Measurements from ENCODE around the gene SAMD4A.

SAMD4A gene

GRCh38 chr14:54565785-54566409, 1.0 kb upstream of the SAMD4A start:
- DNase-seq (ENCODE audit: low read depth) = no peak

- DNase-seq (ENCODE audit: low read depth) = no peak
These were observed 303 bp downstream of the SAMD4A start for GRCh38 chr14:54567224-54567638.

- no peak for DNase-seq (ENCODE audit: low read depth)
These were observed 972 bp downstream of the SAMD4A start for GRCh38 chr14:54567639-54568561.

GRCh38 chr14:54568821-54569595, 2.1 kb downstream of the SAMD4A start:
- no peak for DNase-seq (ENCODE audit: low read depth)

GRCh38 chr14:54570047-54570446, 3.1 kb downstream of the SAMD4A start:
- DNase-seq (ENCODE audit: low read depth) = no peak

GRCh38 chr14:54570631-54571415, 3.9 kb downstream of the SAMD4A start:
- no peak for DNase-seq (ENCODE audit: low read depth)

- DNase-seq (ENCODE audit: low read depth) = no peak
These were observed 5.4 kb downstream of the SAMD4A start for GRCh38 chr14:54572316-54572715.

- no peak for DNase-seq (ENCODE audit: low read depth)
These were observed 7.6 kb downstream of the SAMD4A start for GRCh38 chr14:54574528-54574927.

- DNase-seq (ENCODE audit: low read depth) = no peak
These were observed 10.6 kb downstream of the SAMD4A start for GRCh38 chr14:54577494-54577893.

GRCh38 chr14:54577977-54578376, 11.0 kb downstream of the SAMD4A start:
- DNase-seq (ENCODE audit: low read depth) = no peak

GRCh38 chr14:54579621-54580020, 12.7 kb downstream of the SAMD4A start:
- DNase-seq (ENCODE audit: low read depth) = no peak

GRCh38 chr14:54580933-54581332, 14.0 kb downstream of the SAMD4A start:
- no peak for DNase-seq (ENCODE audit: low read depth)

GRCh38 chr14:54582334-54582733, 15.4 kb downstream of the SAMD4A start:
- no peak for DNase-seq (ENCODE audit: low read depth)

GRCh38 chr14:54584097-54584496, 17.2 kb downstream of the SAMD4A start:
- DNase-seq (ENCODE audit: low read depth) = no peak

GRCh38 chr14:54585214-54585613, 18.3 kb downstream of the SAMD4A start:
- DNase-seq (ENCODE audit: low read depth) = no peak

- no peak for DNase-seq (ENCODE audit: low read depth)
These were observed 22.1 kb downstream of the SAMD4A start for GRCh38 chr14:54589076-54589475.

- DNase-seq (ENCODE audit: low read depth) = no peak
These were observed 22.9 kb downstream of the SAMD4A start for GRCh38 chr14:54589843-54590242.

GRCh38 chr14:54590481-54590880, 23.6 kb downstream of the SAMD4A start:
- no peak for DNase-seq (ENCODE audit: low read depth)

- DNase-seq (ENCODE audit: low read depth) = no peak
These were observed 24.5 kb downstream of the SAMD4A start for GRCh38 chr14:54591461-54591860.

GRCh38 chr14:54591866-54592265, 24.9 kb downstream of the SAMD4A start:
- no peak for DNase-seq (ENCODE audit: low read depth)

GRCh38 chr14:54593860-54594259, 26.9 kb downstream of the SAMD4A start:
- no peak for DNase-seq (ENCODE audit: low read depth)

GRCh38 chr14:54594537-54594936, 27.6 kb downstream of the SAMD4A start:
- DNase-seq (ENCODE audit: low read depth) = no peak

Data from stimulated activated CD8-positive, alpha-beta memory T cell treated with anti-CD3 and anti-CD28 coated beads, Interleukin-4, amount 100 ng/mL, for 24 hours (primary cell).